ENCODE data around the gene IZUMO4.

IZUMO4 gene

DNA sequence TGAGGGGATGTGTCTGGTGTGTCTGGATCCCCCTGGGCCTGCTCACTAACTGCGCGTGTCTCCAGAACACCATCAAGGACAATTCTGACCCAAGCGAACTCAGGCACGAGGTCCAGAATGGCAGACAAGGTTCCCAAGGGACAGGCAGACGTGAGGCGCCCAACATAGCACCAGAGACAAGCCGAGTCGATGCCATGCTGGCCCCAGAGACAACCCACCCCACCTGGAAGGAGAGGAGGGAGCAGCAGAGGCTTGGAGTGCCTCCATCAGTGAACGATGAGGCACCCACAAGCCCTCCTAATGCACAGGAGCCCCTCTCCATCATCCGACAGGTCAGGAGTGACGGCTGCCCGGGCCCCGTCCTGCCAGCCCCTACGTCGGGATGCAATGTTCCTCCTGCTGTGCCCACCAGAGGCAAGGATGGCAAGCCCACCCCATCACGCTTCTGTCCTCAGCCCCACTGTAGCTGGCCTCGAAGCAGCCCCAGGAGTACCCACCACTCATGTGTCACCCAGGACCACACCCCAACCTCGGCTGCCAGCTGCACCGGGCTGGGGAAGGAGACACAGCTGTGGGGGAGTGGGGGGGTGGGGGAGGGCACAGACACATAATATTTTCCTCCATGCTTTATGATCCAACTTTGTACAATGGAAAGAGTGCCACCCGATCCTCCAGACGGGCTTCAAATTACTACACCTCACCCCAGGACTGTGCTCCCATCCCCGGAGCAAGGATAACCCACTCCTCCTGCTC, 42.8 kb downstream of the IZUMO4 start:
- no peak overlapping the region for H3K9ac ChIP-seq (ENCODE audit: low read depth, low read length)
- peaks cover 41% of the 10 kb centered on the region for H3K36me3 ChIP-seq (ENCODE audit: insufficient read depth, low read depth, low read length)
- H3K9me3 ChIP-seq (ENCODE audit: insufficient read depth, low read depth, low read length), result no peaks in the 10 kb centered on the region
- H3K4me1 ChIP-seq (ENCODE audit: insufficient read depth, low read length), result no peaks in the 10 kb centered on the region
- no peak overlapping the region for H3K4me3 ChIP-seq (ENCODE audit: low read length)
- H3K27ac ChIP-seq (ENCODE audit: low read length), result no peak overlapping the region
- no peaks in the 10 kb centered on the region for H3K27me3 ChIP-seq (ENCODE audit: insufficient read depth, low read length)

GRCh38 chr19:2140138-2140569, 43.4 kb downstream of the IZUMO4 start:
- Histone ChIP-seq H3K27me3 (ENCODE audit: insufficient read depth, low read length) (no peaks in the 10 kb centered on the region), H3K9ac (ENCODE audit: low read depth, low read length) (no peak overlapping the region), H3K27ac (ENCODE audit: low read length) (no peak overlapping the region), H3K4me1 (ENCODE audit: insufficient read depth, low read length) (no peaks in the 10 kb centered on the region), H3K9me3 (ENCODE audit: insufficient read depth, low read depth, low read length) (no peaks in the 10 kb centered on the region), H3K36me3 (ENCODE audit: insufficient read depth, low read depth, low read length) (peaks cover 45% of the 10 kb centered on the region), H3K4me3 (ENCODE audit: low read length) (no peak overlapping the region)

GRCh38 chr19:2142173-2142829, 45.6 kb downstream of the IZUMO4 start:
- no peaks in the 10 kb centered on the region for H3K4me1 ChIP-seq (ENCODE audit: insufficient read depth, low read length)
- no peak overlapping the region for H3K27ac ChIP-seq (ENCODE audit: low read length)
- H3K27me3 ChIP-seq (ENCODE audit: insufficient read depth, low read length), result no peaks in the 10 kb centered on the region
- H3K9me3 ChIP-seq (ENCODE audit: insufficient read depth, low read depth, low read length), result no peaks in the 10 kb centered on the region
- H3K9ac ChIP-seq (ENCODE audit: low read depth, low read length), result no peak overlapping the region
- no peak overlapping the region for H3K4me3 ChIP-seq (ENCODE audit: low read length)
- peaks cover 37% of the 10 kb centered on the region for H3K36me3 ChIP-seq (ENCODE audit: insufficient read depth, low read depth, low read length)

GRCh38 chr19:2144190-2144589, 47.5 kb downstream of the IZUMO4 start:
- Histone ChIP-seq H3K9me3 (ENCODE audit: insufficient read depth, low read depth, low read length) (no peaks in the 10 kb centered on the region), H3K4me3 (ENCODE audit: low read length) (no peak overlapping the region), H3K4me1 (ENCODE audit: insufficient read depth, low read length) (0 out of 2 replicates have a peak, but pooled peaks cover 4% of the 10 kb centered on the region), H3K27ac (ENCODE audit: low read length) (no peak overlapping the region), H3K36me3 (ENCODE audit: insufficient read depth, low read depth, low read length) (peaks cover 24% of the 10 kb centered on the region; the same call in 1 of the 2 replicates), H3K27me3 (ENCODE audit: insufficient read depth, low read length) (no peaks in the 10 kb centered on the region), H3K9ac (ENCODE audit: low read depth, low read length) (no peak overlapping the region)

DNA sequence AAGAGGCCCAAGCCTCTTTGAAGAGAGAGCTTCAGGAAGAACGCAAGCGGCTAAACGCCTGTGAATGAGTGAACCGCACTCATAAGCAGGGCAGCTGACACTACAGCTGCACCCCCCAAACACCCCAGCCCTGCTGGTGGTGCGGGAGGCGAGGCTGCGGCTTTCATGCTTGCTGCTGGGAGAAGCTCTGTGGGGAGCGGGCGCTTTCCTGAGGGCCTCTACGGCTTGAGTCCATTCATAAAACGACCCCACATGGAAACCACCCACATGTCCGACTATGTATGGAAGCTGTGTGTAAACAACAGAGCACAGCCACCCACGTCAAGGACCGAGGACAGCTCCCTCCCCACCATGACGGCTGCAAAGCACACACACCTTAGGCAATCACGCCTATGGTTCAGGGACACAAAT, 49.1 kb downstream of the IZUMO4 start:
- Histone ChIP-seq H3K27me3 (ENCODE audit: insufficient read depth, low read length) (no peaks in the 10 kb centered on the region), H3K9me3 (ENCODE audit: insufficient read depth, low read depth, low read length) (no peaks in the 10 kb centered on the region), H3K4me3 (ENCODE audit: low read length) (no peak overlapping the region), H3K9ac (ENCODE audit: low read depth, low read length) (no peak overlapping the region), H3K36me3 (ENCODE audit: insufficient read depth, low read depth, low read length) (peaks cover 19% of the 10 kb centered on the region; the same call in 1 of the 2 replicates), H3K4me1 (ENCODE audit: insufficient read depth, low read length) (peaks cover 8% of the 10 kb centered on the region; the same call in 1 of the 2 replicates), H3K27ac (ENCODE audit: low read length) (no peak overlapping the region)

DNA sequence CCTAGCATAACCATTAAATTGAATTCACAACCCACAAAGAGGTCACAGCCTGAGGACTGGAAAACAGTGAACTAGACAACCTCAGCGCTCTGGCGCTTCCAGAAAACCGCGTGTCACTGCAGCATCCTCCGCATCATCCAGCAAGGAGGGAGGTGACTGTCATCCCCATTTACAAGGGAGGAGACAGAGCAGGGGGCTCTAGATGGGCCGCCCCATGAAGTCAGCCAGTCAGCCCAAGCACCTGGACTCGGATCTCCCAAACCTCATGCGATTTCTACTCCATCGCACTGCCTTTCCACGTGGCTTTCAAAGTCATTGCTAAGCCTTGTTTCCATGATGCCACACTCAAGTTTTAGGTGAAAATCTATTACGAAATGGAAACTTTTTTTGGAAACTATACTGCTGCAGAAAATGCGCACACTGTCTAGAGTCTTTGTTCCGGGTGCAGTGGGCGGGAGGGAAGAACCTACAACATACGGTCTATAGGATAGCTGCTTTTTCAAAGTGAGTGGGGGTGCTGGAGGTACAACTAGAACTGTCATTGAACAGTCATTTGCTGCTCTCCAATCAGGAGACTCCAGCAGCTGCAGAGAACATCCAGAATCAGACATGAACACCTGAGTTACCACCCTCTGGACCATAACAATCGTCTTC, 51.9 kb downstream of the IZUMO4 start:
- Histone ChIP-seq H3K36me3 (ENCODE audit: insufficient read depth, low read depth, low read length) (peaks cover 19% of the 10 kb centered on the region; the same call in 1 of the 2 replicates), H3K4me3 (ENCODE audit: low read length) (no peak overlapping the region), H3K9me3 (ENCODE audit: insufficient read depth, low read depth, low read length) (no peaks in the 10 kb centered on the region), H3K9ac (ENCODE audit: low read depth, low read length) (peak overlapping the region; percentile 95; the same call in 1 of the 2 replicates), H3K4me1 (ENCODE audit: insufficient read depth, low read length) (peaks cover 8% of the 10 kb centered on the region; the same call in 1 of the 2 replicates), H3K27me3 (ENCODE audit: insufficient read depth, low read length) (no peaks in the 10 kb centered on the region), H3K27ac (ENCODE audit: low read length) (no peak overlapping the region)

Data from iPS-20b (cell line).